Central memory CD8-positive, alpha-beta T cell (primary cell): Measurements from ENCODE around the gene DLAT.
"Not testable (repeated sequence)": the region's sequence is repeated elsewhere in the genome, so short reads cannot be mapped to it uniquely, and the experiment has no call there.

Source experiments
- ATAC-seq: fragments of 150-1000 bp; cut with Tn5 transposase; replicated peaks from 2 replicates; pipeline ENCODE4 v1.10.0; 2022; ENCODE audit warnings: mild to moderate bottlenecking, moderate FRiP score, moderate number of reproducible peaks; ENCODE audit not compliant: poor library complexity, severe bottlenecking; ENCODE audit errors: extremely low read depth
- DNase-seq, 2 donors: peaks; one replicate each; pipeline ENCODE4 v3.0.0; 2021; ENCODE audit warnings: low spot score in 2 of 2
- H3K27ac Mint-ChIP-seq: one replicate; pipeline ENCODE4 v1.8.0; 2022; ENCODE audit warnings: low read depth, mild to moderate bottlenecking, moderate library complexity, mixed read lengths
- H3K27me3 Mint-ChIP-seq: one replicate; pipeline ENCODE4 v1.8.0; 2022; ENCODE audit warnings: mixed read lengths
- H3K36me3 Mint-ChIP-seq: one replicate; pipeline ENCODE4 v1.8.0; 2022; ENCODE audit warnings: mild to moderate bottlenecking, moderate library complexity, mixed read lengths; ENCODE audit not compliant: insufficient read depth
- H3K4me1 Mint-ChIP-seq: one replicate; pipeline ENCODE4 v1.8.0; 2022; ENCODE audit warnings: mixed read lengths
- H3K4me3 Mint-ChIP-seq: one replicate; pipeline ENCODE4 v1.8.0; 2022; ENCODE audit warnings: mild to moderate bottlenecking, moderate library complexity, mixed read lengths
- H3K9me3 Mint-ChIP-seq: one replicate; pipeline ENCODE4 v1.8.0; 2022; ENCODE audit warnings: mixed read lengths

The DLAT gene

GRCh38 chr11:111990381-111990780, 34.8 kb upstream of the DLAT start:
- no peak for DNase-seq
- ATAC-seq: no peak
- Mint-ChIP-seq H3K4me1 (no peaks in the 10 kb centered on the region), H3K4me3 (no peak overlapping the region), H3K9me3 (no peaks in the 10 kb centered on the region), H3K36me3 (no peaks in the 10 kb centered on the region), H3K27ac (no peak overlapping the region), H3K27me3 (no peaks in the 10 kb centered on the region)

- no peak overlapping the region for H3K27ac Mint-ChIP-seq
- ATAC-seq: no peak
- H3K27me3 Mint-ChIP-seq: no peaks in the 10 kb centered on the region
- no peaks in the 10 kb centered on the region for H3K4me1 Mint-ChIP-seq
- no peaks in the 10 kb centered on the region for H3K36me3 Mint-ChIP-seq
- DNase-seq: no peak
- no peak overlapping the region for H3K4me3 Mint-ChIP-seq
- H3K9me3 Mint-ChIP-seq: no peaks in the 10 kb centered on the region
These were observed 32.9 kb upstream of the DLAT start for GRCh38 chr11:111992206-111992855.

DNA sequence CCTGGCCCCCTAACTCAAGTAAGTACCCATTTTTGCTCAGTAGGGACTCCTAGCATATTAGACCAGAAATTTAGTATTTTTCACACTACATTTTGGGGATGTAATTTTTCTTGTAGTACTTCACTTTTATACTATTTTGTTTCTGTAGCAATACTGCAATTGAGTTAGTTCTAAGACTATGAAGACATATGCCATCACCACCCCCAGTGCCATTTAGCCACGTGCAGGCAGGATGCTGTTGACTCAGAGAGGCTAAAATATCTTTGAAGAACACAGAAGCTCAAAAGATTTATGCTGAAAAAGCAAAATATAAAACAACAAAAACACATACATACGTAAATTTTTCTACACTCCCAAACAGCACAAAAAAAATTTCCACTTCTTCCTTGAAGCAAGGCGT, 29.1 kb upstream of the DLAT start:
- H3K27ac Mint-ChIP-seq: no peak overlapping the region
- H3K36me3 Mint-ChIP-seq: no peaks in the 10 kb centered on the region
- peaks cover 21% of the 10 kb centered on the region for H3K27me3 Mint-ChIP-seq
- ATAC-seq (no peak), DNase-seq (no peak)
- H3K9me3 Mint-ChIP-seq: no peaks in the 10 kb centered on the region
- H3K4me3 Mint-ChIP-seq: no peak overlapping the region
- H3K4me1 Mint-ChIP-seq: peaks cover 6% of the 10 kb centered on the region

DNA sequence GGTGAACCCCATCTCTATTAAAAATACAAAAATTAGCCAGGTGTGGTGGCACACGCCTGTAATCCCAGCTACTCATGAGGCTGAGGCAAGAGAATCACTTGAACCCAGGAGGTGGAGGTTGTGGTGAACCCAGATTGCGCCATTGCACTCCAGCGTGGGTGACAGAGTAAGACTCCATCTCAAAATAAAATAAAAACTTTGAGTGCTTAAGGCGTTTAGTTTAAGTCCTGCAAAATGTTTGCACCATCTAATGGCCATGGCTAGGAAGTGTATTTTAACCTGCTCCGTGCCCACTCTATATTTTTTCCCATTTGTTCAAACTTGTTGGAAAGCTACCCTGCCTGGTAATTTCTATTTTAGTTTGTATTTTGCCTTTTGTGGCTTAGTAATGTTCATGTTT, 28.5 kb upstream of the DLAT start:
- H3K4me3 Mint-ChIP-seq, ATAC-seq, H3K27ac Mint-ChIP-seq, H3K4me1 Mint-ChIP-seq, DNase-seq, H3K36me3 Mint-ChIP-seq, H3K9me3 Mint-ChIP-seq: not testable (repeated sequence)
- peaks cover 27% of the 10 kb centered on the region for H3K27me3 Mint-ChIP-seq

GRCh38 chr11:111999111-111999510, 26.1 kb upstream of the DLAT start:
- Mint-ChIP-seq H3K4me3 (no peak overlapping the region), H3K4me1 (peaks cover 6% of the 10 kb centered on the region), H3K27me3 (peaks cover 29% of the 10 kb centered on the region), H3K9me3 (no peaks in the 10 kb centered on the region), H3K36me3 (no peaks in the 10 kb centered on the region), H3K27ac (no peak overlapping the region)
- DNase-seq (no peak), ATAC-seq (no peak)

DNA sequence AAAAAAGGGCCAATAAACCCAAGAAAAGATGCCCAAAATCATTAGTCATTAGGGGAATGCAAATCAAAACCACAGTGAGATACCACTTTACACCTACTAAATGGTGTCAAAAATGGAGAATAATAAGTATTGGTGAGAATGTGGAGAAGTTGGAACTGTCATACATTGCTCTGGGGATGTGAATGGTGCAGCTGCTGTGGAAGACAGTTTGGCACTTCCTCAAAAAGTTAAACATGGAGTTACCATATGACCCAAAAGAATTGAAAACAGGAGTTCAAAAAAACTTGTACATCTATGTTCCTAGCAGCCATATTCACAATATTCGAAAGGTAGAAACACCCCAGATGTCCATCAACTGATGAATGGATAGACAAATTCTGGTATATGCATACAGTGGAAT, 24.5 kb upstream of the DLAT start:
- H3K27me3 Mint-ChIP-seq: peaks cover 36% of the 10 kb centered on the region
- no peak for ATAC-seq
- no peaks in the 10 kb centered on the region for H3K36me3 Mint-ChIP-seq
- no peak overlapping the region for H3K4me3 Mint-ChIP-seq
- H3K9me3 Mint-ChIP-seq: no peaks in the 10 kb centered on the region
- no peak for DNase-seq
- H3K27ac Mint-ChIP-seq: no peak overlapping the region
- peaks cover 6% of the 10 kb centered on the region for H3K4me1 Mint-ChIP-seq

DNA sequence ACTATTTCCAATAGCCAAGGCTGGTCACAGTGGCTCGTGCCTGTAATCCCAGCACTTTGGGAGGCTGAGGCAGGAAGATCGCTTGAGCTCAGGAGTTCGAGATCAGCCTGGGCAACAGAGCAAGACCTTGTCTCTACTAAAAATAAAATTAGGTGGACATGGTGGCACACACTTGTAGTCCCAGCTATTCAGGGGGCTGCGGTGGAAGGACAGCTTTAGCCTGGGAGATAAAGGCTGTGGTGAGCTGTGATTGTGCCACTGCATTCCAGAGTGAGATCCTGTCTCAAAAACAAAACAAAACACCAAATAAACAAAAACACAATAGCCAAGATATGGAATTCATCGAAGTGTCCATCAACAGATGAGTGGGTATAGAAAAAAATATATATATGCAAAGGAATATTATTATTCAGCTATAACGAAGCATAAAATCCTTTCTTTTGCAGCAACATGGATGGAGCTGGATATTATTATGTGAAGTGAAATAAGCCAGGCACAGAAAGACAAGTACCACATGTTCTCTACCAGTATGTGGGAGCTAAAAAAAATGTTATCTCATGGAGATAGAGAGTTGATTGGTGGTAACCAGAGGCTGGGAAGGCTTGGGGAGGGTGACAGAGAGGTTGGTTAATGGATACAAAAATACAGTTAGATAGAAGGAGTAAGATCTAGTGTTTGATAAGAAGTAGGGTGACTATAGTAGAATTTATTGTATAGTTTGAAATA, 22.6 kb upstream of the DLAT start:
- H3K27me3 Mint-ChIP-seq: peaks cover 48% of the 10 kb centered on the region
- ATAC-seq (no peak), DNase-seq (no peak)
- no peak overlapping the region for H3K4me3 Mint-ChIP-seq
- H3K4me1 Mint-ChIP-seq: peaks cover 5% of the 10 kb centered on the region
- no peaks in the 10 kb centered on the region for H3K36me3 Mint-ChIP-seq
- no peaks in the 10 kb centered on the region for H3K9me3 Mint-ChIP-seq
- no peak overlapping the region for H3K27ac Mint-ChIP-seq

GRCh38 chr11:112004389-112004788, 20.8 kb upstream of the DLAT start:
- Mint-ChIP-seq H3K9me3 (no peaks in the 10 kb centered on the region), H3K36me3 (no peaks in the 10 kb centered on the region), H3K27me3 (peaks cover 62% of the 10 kb centered on the region), H3K4me3 (no peak overlapping the region), H3K4me1 (no peaks in the 10 kb centered on the region), H3K27ac (no peak overlapping the region)
- ATAC-seq (peak; percentile 54), DNase-seq (no peak)

GRCh38 chr11:112005422-112006094, 19.6 kb upstream of the DLAT start:
- no peak overlapping the region for H3K4me3 Mint-ChIP-seq
- H3K4me1 Mint-ChIP-seq: no peaks in the 10 kb centered on the region
- peaks cover 54% of the 10 kb centered on the region for H3K27me3 Mint-ChIP-seq
- DNase-seq (no peak), ATAC-seq (no peak)
- H3K36me3 Mint-ChIP-seq: no peaks in the 10 kb centered on the region
- H3K27ac Mint-ChIP-seq: no peak overlapping the region
- no peaks in the 10 kb centered on the region for H3K9me3 Mint-ChIP-seq

DNA sequence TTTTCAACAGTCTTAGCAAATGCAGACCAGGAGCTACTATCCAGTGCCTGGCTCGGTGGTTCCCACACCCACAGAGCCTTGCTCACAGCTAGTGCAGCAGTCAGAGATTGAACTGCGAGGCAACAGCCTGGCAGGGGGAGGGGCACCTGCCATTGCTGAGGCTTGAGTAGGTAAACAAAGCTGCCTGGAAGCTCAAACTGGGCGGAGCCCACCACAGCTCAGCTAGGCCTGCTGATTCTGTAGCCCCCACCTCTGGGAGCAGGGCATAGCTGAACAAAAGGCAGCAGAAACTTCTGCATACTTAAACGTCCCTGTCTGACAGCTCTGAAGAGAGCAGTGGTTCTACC, 19.1 kb upstream of the DLAT start:
- DNase-seq, H3K4me1 Mint-ChIP-seq, H3K36me3 Mint-ChIP-seq, H3K4me3 Mint-ChIP-seq, H3K27ac Mint-ChIP-seq, ATAC-seq, H3K9me3 Mint-ChIP-seq: not testable (repeated sequence)
- peaks cover 49% of the 10 kb centered on the region for H3K27me3 Mint-ChIP-seq

- not testable (repeated sequence) for ATAC-seq, DNase-seq, H3K4me3 Mint-ChIP-seq, H3K9me3 Mint-ChIP-seq, H3K4me1 Mint-ChIP-seq, H3K36me3 Mint-ChIP-seq, H3K27ac Mint-ChIP-seq
- H3K27me3 Mint-ChIP-seq: peaks cover 34% of the 10 kb centered on the region
These were observed 13.8 kb upstream of the DLAT start for GRCh38 chr11:112011451-112011850.

DNA sequence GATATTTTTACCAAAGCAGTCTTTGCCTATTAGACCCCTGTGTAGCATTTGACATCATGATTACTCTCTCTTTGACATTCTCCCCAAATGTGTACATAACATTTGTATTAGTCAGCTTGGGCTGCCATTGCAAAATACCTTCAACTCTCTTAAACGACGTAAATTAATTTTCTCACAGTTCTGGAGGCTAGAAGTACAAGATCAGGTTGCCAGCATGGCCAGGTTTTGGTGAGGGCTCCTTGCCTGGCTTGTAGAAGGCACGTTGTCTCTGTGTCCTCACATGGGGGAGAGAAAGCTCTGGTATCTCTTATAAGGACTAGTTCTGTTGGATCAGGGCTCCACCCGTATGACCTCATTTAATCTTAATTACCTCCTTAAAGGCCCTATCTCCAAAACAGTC, 12.3 kb upstream of the DLAT start:
- Mint-ChIP-seq H3K4me3 (no peak overlapping the region), H3K9me3 (no peaks in the 10 kb centered on the region), H3K27ac (no peak overlapping the region), H3K4me1 (no peaks in the 10 kb centered on the region), H3K36me3 (no peaks in the 10 kb centered on the region), H3K27me3 (peaks cover 19% of the 10 kb centered on the region)
- DNase-seq: no peak
- no peak for ATAC-seq
